Chondrocyte (in vitro differentiated cells): ENCODE data around the gene FCGR2B. TPM values are rescaled to one million over a fixed set of nuclear protein-coding genes. Genes with fewer than 3 reads are reported as not detected.
"Not testable (repeated sequence)": the region's sequence is repeated elsewhere in the genome, so short reads cannot be mapped to it uniquely, and the experiment has no call there.

Source experiments
- DNase-seq: peaks from one replicate; pipeline ENCODE4 v3.0.0; 2021; ENCODE audit warnings: mixed read lengths, low spot score
- H3K27ac Mint-ChIP-seq: one replicate; pipeline ENCODE4 v1.8.0; 2021; ENCODE audit warnings: mild to moderate bottlenecking, moderate library complexity, mixed read lengths; ENCODE audit not compliant: unreplicated experiment
- H3K27me3 Mint-ChIP-seq: 2 replicates; pipeline ENCODE4 v1.8.0; 2021; ENCODE audit warnings: low read depth, mixed read lengths
- H3K36me3 Mint-ChIP-seq: 2 replicates; pipeline ENCODE4 v1.8.0; 2021; ENCODE audit warnings: low read depth, mixed read lengths
- H3K4me1 Mint-ChIP-seq: 2 replicates; pipeline ENCODE4 v1.8.0; 2021; ENCODE audit warnings: low read depth, mild to moderate bottlenecking, mixed read lengths
- H3K4me3 Mint-ChIP-seq: one replicate; pipeline ENCODE4 v1.8.0; 2021; ENCODE audit warnings: mild to moderate bottlenecking, moderate library complexity, mixed read lengths; ENCODE audit not compliant: unreplicated experiment
- H3K9me3 Mint-ChIP-seq: 2 replicates; pipeline ENCODE4 v1.8.0; 2021; ENCODE audit warnings: low read depth, mixed read lengths
- total RNA-seq: library from RNA; stranded (reverse); gene quantifications from 3 replicates; pipeline ENCODE4 v1.2.1, GENCODE V29; 2021
- TF ChIP-seq, protein P1 (sequence below): fragments of 200-600 bp; sonication (generic); IDR thresholded peaks from 2 replicates; pipeline ENCODE4 v1.5.0; 2021; ENCODE audit warnings: antibody characterized with exemption, mild to moderate bottlenecking, moderate library complexity

The FCGR2B gene
- total RNA-seq, 1 donor from 2014 or later, result not detected

DNA sequence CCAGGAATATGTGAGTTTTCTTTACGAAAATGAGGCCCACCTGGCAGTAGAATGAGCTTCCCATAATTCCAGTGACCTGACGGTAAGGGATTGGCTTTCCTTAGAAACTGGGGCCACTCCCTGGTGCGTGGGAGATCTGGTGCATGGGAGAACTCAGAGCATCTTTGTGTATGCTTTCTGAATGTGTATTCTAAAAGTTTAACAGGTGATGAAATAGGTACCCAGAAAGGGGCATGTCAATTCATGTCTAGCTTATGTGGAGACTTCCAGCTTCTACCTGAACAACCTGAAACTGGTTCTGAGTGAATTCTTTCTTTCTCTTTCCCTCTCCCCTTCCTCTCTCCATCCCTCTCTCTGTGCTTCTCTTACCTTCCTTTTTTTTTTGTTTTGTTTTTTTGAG lies 28.9 kb downstream of the FCGR2B start:
- no peaks in the 10 kb centered on the region for H3K4me1 Mint-ChIP-seq
- TF ChIP-seq, protein P1, sequence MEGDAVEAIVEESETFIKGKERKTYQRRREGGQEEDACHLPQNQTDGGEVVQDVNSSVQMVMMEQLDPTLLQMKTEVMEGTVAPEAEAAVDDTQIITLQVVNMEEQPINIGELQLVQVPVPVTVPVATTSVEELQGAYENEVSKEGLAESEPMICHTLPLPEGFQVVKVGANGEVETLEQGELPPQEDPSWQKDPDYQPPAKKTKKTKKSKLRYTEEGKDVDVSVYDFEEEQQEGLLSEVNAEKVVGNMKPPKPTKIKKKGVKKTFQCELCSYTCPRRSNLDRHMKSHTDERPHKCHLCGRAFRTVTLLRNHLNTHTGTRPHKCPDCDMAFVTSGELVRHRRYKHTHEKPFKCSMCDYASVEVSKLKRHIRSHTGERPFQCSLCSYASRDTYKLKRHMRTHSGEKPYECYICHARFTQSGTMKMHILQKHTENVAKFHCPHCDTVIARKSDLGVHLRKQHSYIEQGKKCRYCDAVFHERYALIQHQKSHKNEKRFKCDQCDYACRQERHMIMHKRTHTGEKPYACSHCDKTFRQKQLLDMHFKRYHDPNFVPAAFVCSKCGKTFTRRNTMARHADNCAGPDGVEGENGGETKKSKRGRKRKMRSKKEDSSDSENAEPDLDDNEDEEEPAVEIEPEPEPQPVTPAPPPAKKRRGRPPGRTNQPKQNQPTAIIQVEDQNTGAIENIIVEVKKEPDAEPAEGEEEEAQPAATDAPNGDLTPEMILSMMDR, result no peak
- H3K4me3 Mint-ChIP-seq, result no peak overlapping the region
- no peak for DNase-seq
- peaks cover 9% of the 10 kb centered on the region for H3K9me3 Mint-ChIP-seq
- no peak overlapping the region for H3K27ac Mint-ChIP-seq
- no peaks in the 10 kb centered on the region for H3K36me3 Mint-ChIP-seq
- peaks cover 38% of the 10 kb centered on the region for H3K27me3 Mint-ChIP-seq

DNA sequence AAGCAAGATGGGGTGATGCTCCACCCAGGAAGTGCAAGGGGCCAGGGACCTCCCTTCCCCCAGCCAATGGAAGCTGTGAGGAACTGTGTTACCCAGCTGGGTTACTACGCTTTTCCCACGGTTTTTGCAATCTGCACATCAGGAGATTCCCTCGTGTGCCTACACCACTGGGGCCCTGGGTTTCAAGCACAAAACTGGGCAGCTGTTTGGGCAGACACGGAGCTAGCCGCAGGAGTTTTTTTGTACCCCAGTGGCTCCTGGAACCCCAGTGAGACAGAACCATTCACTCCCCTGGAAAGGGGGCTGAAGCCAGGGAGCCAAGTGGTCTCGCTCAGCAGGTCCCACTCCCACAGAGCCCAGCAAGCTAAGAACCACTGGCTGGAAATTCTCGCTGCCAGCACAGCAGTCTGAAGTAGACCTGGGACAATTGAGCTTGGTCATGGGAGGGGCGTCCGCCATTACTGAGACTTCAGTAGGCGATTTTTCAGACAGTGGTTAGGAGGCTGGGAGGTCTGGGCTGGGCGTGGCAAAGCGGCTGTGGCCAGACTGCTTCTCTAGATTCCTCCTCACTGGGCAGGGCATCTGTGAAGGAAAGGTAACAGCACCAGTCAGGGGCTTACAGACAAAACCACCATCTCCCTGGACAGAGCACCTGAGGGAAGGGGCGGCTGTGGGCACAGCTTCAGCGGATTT lies 30.2 kb downstream of the FCGR2B start:
- H3K27ac Mint-ChIP-seq, result not testable (repeated sequence)

GRCh38 chr1:161698302-161698701 lies 35.4 kb downstream of the FCGR2B start:
- H3K4me1 Mint-ChIP-seq, H3K27ac Mint-ChIP-seq, DNase-seq, H3K4me3 Mint-ChIP-seq, H3K36me3 Mint-ChIP-seq: not testable (repeated sequence)
- peaks cover 14% of the 10 kb centered on the region for H3K9me3 Mint-ChIP-seq
- peaks cover 42% of the 10 kb centered on the region for H3K27me3 Mint-ChIP-seq

More for the DNA sequence above, 30.2 kb downstream of the FCGR2B start:
- DNase-seq, H3K4me3 Mint-ChIP-seq, H3K4me1 Mint-ChIP-seq, H3K36me3 Mint-ChIP-seq, H3K9me3 Mint-ChIP-seq: not testable (repeated sequence)
- H3K27me3 Mint-ChIP-seq, result peaks cover 44% of the 10 kb centered on the region

- TF ChIP-seq, protein P1, result no peak
- H3K36me3 Mint-ChIP-seq, result no peaks in the 10 kb centered on the region
- H3K27me3 Mint-ChIP-seq, result peaks cover 14% of the 10 kb centered on the region
- no peak for DNase-seq
- no peak overlapping the region for H3K4me3 Mint-ChIP-seq
- peaks cover 4% of the 10 kb centered on the region for H3K9me3 Mint-ChIP-seq
- no peaks in the 10 kb centered on the region for H3K4me1 Mint-ChIP-seq
- no peak overlapping the region for H3K27ac Mint-ChIP-seq
These were observed 39.3 kb downstream of the FCGR2B start for GRCh38 chr1:161702250-161702649.

GRCh38 chr1:161705537-161705936 lies 42.6 kb downstream of the FCGR2B start:
- peaks cover 4% of the 10 kb centered on the region for H3K27me3 Mint-ChIP-seq
- TF ChIP-seq, protein P1, result no peak
- no peaks in the 10 kb centered on the region for H3K36me3 Mint-ChIP-seq
- no peak overlapping the region for H3K27ac Mint-ChIP-seq
- H3K4me3 Mint-ChIP-seq, result no peak overlapping the region
- H3K4me1 Mint-ChIP-seq, result no peaks in the 10 kb centered on the region
- no peaks in the 10 kb centered on the region for H3K9me3 Mint-ChIP-seq
- no peak for DNase-seq

DNA sequence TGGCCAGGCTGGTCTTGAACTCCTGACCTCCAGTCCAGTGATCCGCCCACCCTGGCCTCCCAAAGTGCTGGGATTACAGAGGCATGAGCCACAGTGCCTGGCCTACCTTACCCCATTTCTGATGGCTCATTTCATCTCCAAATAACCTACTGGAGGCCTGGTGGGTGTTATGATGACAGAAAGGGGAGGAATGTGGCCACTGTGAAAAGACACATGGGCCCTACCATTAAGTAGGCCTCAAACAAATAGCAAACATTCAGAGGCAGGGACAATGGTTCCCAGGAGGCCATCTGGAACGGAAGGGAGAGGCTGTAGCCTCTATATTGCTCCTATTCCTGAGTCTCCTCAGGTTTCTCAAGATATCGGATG lies 43.2 kb downstream of the FCGR2B start:
- DNase-seq, result no peak
- Mint-ChIP-seq H3K9me3 (no peaks in the 10 kb centered on the region), H3K36me3 (no peaks in the 10 kb centered on the region), H3K4me3 (no peak overlapping the region), H3K27me3 (peaks cover 4% of the 10 kb centered on the region), H3K27ac (no peak overlapping the region), H3K4me1 (no peaks in the 10 kb centered on the region)
- TF ChIP-seq, protein P1, result no peak
